ENCODE data around the gene PARM1.

PARM1 gene

GRCh38 chr4:75004755-75005668, 72.1 kb downstream of the PARM1 start:
- TF ChIP-seq FOXM1 (IDR thresholded peaks at IDR 0.05; ENCODE audit: borderline replicate concordance, low read depth), result no peak
- no peak for TF ChIP-seq CEBPB (IDR thresholded peaks at IDR 0.05)
- TF ChIP-seq EGR1 (IDR thresholded peaks at IDR 0.05), result no peak
- TF ChIP-seq ZBTB7A (IDR thresholded peaks at IDR 0.05; ENCODE audit: low read depth), result no peak
- TF ChIP-seq TCF12 (IDR thresholded peaks at IDR 0.05; ENCODE audit: low read depth), result no peak
- no peak for TF ChIP-seq REST (IDR thresholded peaks at IDR 0.05; ENCODE audit: low read depth)
- TF ChIP-seq USF1 (IDR thresholded peaks at IDR 0.05), result no peak
- no peak for TF ChIP-seq EP300 (IDR thresholded peaks at IDR 0.05; ENCODE audit: borderline replicate concordance)
- no peak for TF ChIP-seq TEAD4 (IDR thresholded peaks at IDR 0.05)
- TF ChIP-seq, protein P1, sequence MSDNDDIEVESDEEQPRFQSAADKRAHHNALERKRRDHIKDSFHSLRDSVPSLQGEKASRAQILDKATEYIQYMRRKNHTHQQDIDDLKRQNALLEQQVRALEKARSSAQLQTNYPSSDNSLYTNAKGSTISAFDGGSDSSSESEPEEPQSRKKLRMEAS (IDR thresholded peaks at IDR 0.05), result no peak

GRCh38 chr4:75005727-75006126, 72.8 kb downstream of the PARM1 start:
- TF ChIP-seq REST (IDR thresholded peaks at IDR 0.05; ENCODE audit: low read depth) (no peak), YY1 (IDR thresholded peaks at IDR 0.05; ENCODE audit: low read depth) (no peak), ZBTB7A (IDR thresholded peaks at IDR 0.05; ENCODE audit: low read depth) (no peak), RAD21 (IDR thresholded peaks at IDR 0.05; ENCODE audit: low read depth) (no peak), EP300 (IDR thresholded peaks at IDR 0.05; ENCODE audit: borderline replicate concordance) (no peak), FOXM1 (IDR thresholded peaks at IDR 0.05; ENCODE audit: borderline replicate concordance, low read depth) (no peak), NFIC (IDR thresholded peaks at IDR 0.05) (no peak)
- TF ChIP-seq, protein P1 (IDR thresholded peaks at IDR 0.05), result no peak

- no peak for TF ChIP-seq CEBPB (IDR thresholded peaks at IDR 0.05)
- TF ChIP-seq TCF12 (IDR thresholded peaks at IDR 0.05; ENCODE audit: low read depth), result no peak
- no peak for TF ChIP-seq CREB1 (IDR thresholded peaks at IDR 0.05; ENCODE audit: low read depth)
- no peak for TF ChIP-seq USF1 (IDR thresholded peaks at IDR 0.05)
- TF ChIP-seq, protein P1 (IDR thresholded peaks at IDR 0.05), result no peak
- no peak for TF ChIP-seq YY1 (IDR thresholded peaks at IDR 0.05; ENCODE audit: low read depth)
- no peak for TF ChIP-seq TEAD4 (IDR thresholded peaks at IDR 0.05)
- no peak for TF ChIP-seq NFIC (IDR thresholded peaks at IDR 0.05)
- TF ChIP-seq REST (IDR thresholded peaks at IDR 0.05; ENCODE audit: low read depth), result no peak
- TF ChIP-seq RAD21 (IDR thresholded peaks at IDR 0.05; ENCODE audit: low read depth), result no peak
- no peak for TF ChIP-seq FOXM1 (IDR thresholded peaks at IDR 0.05; ENCODE audit: borderline replicate concordance, low read depth)
- no peak for TF ChIP-seq EGR1 (IDR thresholded peaks at IDR 0.05)
- TF ChIP-seq ZBTB7A (IDR thresholded peaks at IDR 0.05; ENCODE audit: low read depth), result no peak
- no peak for TF ChIP-seq EP300 (IDR thresholded peaks at IDR 0.05; ENCODE audit: borderline replicate concordance)
- TF ChIP-seq TAF1 (IDR thresholded peaks at IDR 0.05; ENCODE audit: low read depth), result no peak
Observed at GRCh38 chr4:75007891-75008290, 75.0 kb downstream of the PARM1 start.

- TF ChIP-seq, protein P1 (IDR thresholded peaks at IDR 0.05), result no peak
- no peak for TF ChIP-seq NFIC (IDR thresholded peaks at IDR 0.05)
Observed at GRCh38 chr4:75009138-75009537, 76.2 kb downstream of the PARM1 start.
